Activated T-helper 17 cell treated with anti-CD3 and anti-CD28 coated beads, Interleukin-2, amount 50 U/mL, for 72 hours (primary cell): Measurements from ENCODE around the gene PRDX2. TPM values are rescaled to one million over a fixed set of nuclear protein-coding genes. Genes with fewer than 3 reads are reported as not detected.
"Not testable (repeated sequence)": the region's sequence is repeated elsewhere in the genome, so short reads cannot be mapped to it uniquely, and the experiment has no call there.

ENCODE experiments used
- ATAC-seq: fragments of 150-1000 bp; cut with Tn5 transposase; replicated peaks from 2 replicates; pipeline ENCODE4 v1.10.0; 2021; ENCODE audit warnings: mild to moderate bottlenecking, moderate library complexity
- H3K27ac Mint-ChIP-seq: one replicate; pipeline ENCODE4 v1.8.0; 2022; ENCODE audit warnings: mixed read lengths
- H3K27me3 Mint-ChIP-seq: one replicate; pipeline ENCODE4 v1.8.0; 2022; ENCODE audit warnings: mixed read lengths
- H3K36me3 Mint-ChIP-seq: one replicate; pipeline ENCODE4 v1.8.0; 2022; ENCODE audit warnings: low read depth, mild to moderate bottlenecking, mixed read lengths
- H3K4me1 Mint-ChIP-seq: one replicate; pipeline ENCODE4 v1.8.0; 2022; ENCODE audit warnings: mixed read lengths
- H3K4me3 Mint-ChIP-seq: one replicate; pipeline ENCODE4 v1.8.0; 2022; ENCODE audit warnings: mild to moderate bottlenecking, mixed read lengths
- H3K9me3 Mint-ChIP-seq: one replicate; pipeline ENCODE4 v1.8.0; 2022; ENCODE audit warnings: mixed read lengths
- total RNA-seq, 2 donors: library from RNA; stranded (reverse); gene quantifications; one replicate each; pipeline ENCODE4 v1.2.3, GENCODE V29; 2022

Gene PRDX2
- total RNA-seq = 100 to 1,000 TPM; 307 to 415 TPM

DNA sequence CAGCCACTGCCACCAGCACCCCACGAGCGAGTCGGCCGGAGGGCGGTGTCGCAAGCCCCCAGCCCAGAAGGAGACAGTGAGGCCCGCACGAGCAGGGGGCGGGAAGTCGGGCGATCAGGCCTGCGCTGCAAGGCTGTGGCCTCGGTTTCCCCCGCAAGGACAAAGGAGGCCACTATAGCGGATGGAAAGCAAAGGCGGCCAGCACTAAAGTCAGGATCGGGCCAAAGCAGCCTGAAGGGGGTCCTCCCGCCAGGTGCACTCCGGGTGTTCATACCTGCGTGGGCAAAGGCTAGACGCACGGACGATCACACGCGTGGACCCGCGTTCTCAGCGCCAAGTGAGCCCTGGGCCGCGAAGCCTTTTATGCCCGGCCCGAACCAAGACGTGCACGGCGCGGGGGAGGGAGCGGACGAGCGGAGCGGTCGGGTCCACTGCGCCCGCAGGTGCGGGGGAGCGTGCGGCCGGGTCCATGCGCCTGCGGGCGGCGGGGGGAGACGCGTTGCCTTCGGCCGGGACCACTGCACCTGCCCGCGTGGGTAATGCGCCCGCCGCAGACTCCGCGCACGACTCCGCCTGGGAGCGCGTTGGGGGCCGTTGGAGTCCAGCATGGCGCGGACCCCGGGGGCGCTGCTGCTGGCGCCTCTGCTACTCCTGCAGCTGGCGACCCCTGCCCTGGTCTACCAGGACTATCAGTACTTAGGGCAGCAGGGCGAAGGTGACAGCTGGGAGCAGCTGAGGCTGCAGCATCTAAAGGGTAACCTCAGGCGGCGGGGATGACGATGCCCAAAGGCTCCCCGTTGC lies at the start of gene PRDX2, which contains the start of gene THSD8:
Gene PRDX2 (minus strand): TSS at position 335 of the 801 bp plus-strand sequence. CDS start 539 bp downstream, outside the sequence.
Gene THSD8 (plus strand): TSS at position 604 of the 801 bp plus-strand sequence. CDS start 3 bp downstream, at position 607.
- Mint-ChIP-seq H3K27ac (peak within 1 kb of the TSS; percentile 75), H3K27me3 (no peaks in the 10 kb centered on the region), H3K4me3 (peak within 1 kb of the TSS; percentile 83), H3K4me1 (peaks cover 14% of the 10 kb centered on the region), H3K36me3 (peaks cover 49% of the 10 kb centered on the region), H3K9me3 (no peaks in the 10 kb centered on the region)
- ATAC-seq = peak; percentile 79

DNA sequence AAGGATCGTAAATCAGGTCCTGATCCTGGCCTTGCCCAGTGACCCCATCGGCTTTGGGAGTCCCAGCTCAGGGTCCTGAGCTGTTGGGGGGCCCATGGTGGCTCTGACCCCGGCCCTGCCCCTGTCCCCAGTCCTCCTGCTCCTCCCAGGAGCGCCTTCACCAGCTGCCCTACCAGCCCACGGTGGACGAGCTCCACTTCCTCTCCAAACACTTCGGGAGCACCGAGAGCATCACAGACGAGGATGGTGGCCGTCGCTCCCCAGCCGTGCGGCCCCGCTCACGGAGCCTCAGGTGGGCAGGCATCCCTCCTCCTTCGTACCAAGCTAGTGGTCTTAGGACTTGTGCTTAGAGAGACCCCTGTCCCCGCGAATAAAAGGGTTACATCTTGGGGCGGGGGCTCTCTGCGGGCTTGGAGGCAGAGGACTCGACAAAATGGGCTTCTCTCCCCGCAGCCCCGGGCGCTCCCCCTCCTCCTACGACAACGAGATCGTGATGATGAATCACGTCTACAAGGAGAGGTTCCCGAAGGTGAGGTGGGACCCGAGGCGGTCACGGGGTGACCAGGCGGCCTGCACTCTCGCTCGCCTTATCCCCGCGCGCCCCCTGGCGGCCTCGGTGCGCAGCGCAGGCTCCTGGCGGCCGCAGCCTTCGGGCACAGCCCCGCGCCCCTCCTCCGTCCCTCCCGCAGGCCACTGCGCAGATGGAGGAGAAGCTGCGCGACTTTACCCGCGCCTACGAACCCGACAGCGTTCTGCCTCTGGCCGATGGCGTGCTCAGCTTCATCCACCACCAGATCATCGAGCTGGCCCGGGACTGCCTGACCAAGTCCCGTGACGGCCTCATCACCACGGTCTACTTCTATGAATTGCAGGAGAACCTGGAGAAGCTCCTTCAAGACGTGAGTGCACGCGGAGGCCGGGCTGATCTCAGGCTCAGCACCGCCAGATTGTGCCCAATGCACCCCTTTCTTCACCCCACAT lies 45.8 kb upstream of the PRDX2 start:
- Mint-ChIP-seq H3K4me1 (no peaks in the 10 kb centered on the region), H3K36me3 (no peaks in the 10 kb centered on the region), H3K27ac (peak overlapping the region; percentile 85), H3K4me3 (peak overlapping the region; percentile 82), H3K9me3 (no peaks in the 10 kb centered on the region), H3K27me3 (peaks cover 16% of the 10 kb centered on the region)
- ATAC-seq = peak; percentile 98

DNA sequence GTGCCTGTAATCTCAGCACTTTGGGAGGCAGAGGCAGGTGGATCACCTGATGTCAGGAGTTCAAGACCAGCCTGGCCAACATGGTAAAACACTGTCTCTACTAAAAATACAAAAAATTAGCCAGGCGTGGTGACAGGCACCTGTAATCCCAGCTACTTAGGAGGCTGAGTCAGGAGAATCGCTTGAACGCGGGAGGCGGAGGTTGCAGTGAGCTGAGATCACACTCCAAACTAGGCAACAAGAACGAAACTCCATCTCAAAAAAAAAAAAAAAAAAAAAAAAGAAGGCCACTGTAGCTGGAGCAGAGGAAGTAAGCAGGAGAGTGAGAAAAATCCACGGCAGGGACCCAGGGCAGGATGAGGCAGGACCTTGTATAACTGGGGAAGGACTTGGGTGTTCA lies 45.0 kb upstream of the PRDX2 start:
- H3K4me1 Mint-ChIP-seq, H3K9me3 Mint-ChIP-seq, H3K27ac Mint-ChIP-seq, ATAC-seq, H3K36me3 Mint-ChIP-seq: not testable (repeated sequence)
- Mint-ChIP-seq H3K4me3 (peak overlapping the region; percentile 82), H3K27me3 (peaks cover 23% of the 10 kb centered on the region)

DNA sequence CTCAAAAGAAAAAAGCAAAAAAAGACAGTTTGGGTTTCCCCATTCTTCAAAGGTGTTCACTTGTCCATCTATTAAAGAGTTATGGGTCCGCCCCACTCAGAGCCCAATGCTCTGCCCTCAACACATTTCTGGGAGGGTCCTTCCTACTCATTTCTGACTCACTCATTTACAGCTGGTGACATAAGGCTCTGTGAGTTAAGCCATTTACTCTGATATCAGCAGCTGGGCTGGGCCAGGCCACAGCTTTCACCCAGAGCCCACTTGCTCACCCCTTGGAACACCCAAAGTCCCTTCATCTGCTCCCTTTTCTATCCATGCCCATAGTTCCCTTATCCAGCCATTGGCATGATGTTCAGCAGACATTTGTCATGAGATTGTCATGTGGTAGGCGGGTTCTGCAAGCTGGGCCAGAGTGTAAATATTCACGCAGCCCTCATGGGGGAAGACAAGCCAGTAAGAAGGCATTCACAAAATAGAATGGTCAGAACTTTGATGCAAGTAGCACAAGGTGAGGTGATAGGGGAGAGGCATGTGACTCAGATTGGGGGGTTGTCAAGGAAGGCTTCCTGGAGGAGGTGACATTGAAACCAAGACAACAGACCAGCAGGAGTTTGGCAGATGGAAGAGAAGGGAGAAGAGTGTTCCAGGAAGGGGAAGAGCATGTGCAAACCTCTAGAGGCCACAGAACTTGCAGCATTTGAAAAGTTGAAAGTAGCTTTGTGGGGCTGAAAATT lies 42.6 kb upstream of the PRDX2 start:
- peaks cover 41% of the 10 kb centered on the region for H3K27me3 Mint-ChIP-seq
- no peaks in the 10 kb centered on the region for H3K9me3 Mint-ChIP-seq
- no peak overlapping the region for H3K27ac Mint-ChIP-seq
- no peak overlapping the region for H3K4me3 Mint-ChIP-seq
- peaks cover 9% of the 10 kb centered on the region for H3K4me1 Mint-ChIP-seq
- no peaks in the 10 kb centered on the region for H3K36me3 Mint-ChIP-seq
- ATAC-seq = no peak

DNA sequence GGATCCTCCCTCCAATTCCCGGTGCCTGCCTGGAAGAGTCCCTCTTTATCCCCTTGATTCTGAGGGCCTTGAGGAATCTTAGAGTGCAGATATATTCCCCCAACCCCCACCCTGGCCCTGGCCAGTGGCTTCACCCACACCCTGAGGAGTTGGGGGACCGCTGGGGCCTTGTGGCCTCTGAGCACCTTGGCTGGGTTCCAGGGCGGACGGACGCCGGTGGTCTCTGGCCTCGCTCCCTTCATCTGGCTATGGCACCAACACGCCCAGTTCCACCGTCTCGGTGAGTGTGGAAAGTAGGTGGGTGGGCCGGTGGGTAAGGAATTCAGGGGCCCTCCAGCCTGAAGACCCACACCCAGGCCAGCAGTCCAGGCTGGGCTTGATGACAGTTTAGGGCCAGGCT lies 41.7 kb upstream of the PRDX2 start:
- no peak for ATAC-seq

DNA sequence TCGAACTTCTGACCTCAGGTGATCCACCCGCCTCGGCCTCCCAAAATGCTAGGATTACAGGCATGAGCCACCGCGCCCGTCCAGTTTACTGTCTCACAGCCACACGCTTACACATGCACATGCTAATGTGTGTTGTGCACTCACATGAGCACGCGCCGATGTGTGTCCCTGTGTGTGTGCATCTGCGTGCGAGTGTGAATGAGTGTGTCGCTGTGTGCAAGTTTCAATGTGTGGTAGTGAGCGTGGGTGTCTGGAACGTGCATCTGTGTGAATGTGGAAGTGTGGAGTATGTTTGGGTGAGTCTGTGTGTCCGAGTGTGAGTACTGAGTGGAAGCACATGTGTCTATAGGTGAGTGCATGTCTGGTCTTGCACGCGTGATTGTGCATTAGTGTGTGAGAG lies 40.9 kb upstream of the PRDX2 start:
- Mint-ChIP-seq H3K36me3 (no peaks in the 10 kb centered on the region), H3K4me3 (no peak overlapping the region), H3K27ac (no peak overlapping the region), H3K27me3 (peaks cover 45% of the 10 kb centered on the region), H3K9me3 (no peaks in the 10 kb centered on the region), H3K4me1 (peaks cover 12% of the 10 kb centered on the region)
- no peak for ATAC-seq

More for the DNA sequence above, 41.7 kb upstream of the PRDX2 start:
- Mint-ChIP-seq H3K4me3 (no peak overlapping the region), H3K36me3 (no peaks in the 10 kb centered on the region), H3K27ac (no peak overlapping the region), H3K4me1 (peaks cover 11% of the 10 kb centered on the region), H3K27me3 (peaks cover 43% of the 10 kb centered on the region), H3K9me3 (no peaks in the 10 kb centered on the region)

DNA sequence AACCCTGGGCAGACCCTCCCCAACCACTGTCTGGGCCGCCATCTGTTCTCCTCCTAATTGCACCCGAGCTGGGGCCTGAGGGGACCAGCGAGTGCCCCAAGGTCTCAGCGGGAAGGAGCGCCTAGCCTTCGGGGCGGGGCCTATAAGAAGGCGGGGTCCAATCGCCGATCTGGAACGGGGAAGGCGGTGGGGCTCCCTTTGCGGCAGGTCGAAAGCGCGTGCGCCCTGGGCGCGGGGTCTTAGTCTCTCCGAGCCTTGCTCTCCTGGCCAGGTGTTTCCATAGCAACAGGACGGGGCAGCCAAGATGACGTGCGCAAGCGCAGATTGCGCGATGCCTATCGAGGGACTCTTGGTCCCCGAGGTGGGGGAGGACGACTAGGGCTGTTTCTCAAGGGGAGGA lies 39.5 kb upstream of the PRDX2 start:
- Mint-ChIP-seq H3K9me3 (no peaks in the 10 kb centered on the region), H3K36me3 (no peaks in the 10 kb centered on the region), H3K27ac (no peak overlapping the region), H3K27me3 (peaks cover 51% of the 10 kb centered on the region), H3K4me3 (peak overlapping the region; percentile 15), H3K4me1 (peaks cover 16% of the 10 kb centered on the region)
- no peak for ATAC-seq

DNA sequence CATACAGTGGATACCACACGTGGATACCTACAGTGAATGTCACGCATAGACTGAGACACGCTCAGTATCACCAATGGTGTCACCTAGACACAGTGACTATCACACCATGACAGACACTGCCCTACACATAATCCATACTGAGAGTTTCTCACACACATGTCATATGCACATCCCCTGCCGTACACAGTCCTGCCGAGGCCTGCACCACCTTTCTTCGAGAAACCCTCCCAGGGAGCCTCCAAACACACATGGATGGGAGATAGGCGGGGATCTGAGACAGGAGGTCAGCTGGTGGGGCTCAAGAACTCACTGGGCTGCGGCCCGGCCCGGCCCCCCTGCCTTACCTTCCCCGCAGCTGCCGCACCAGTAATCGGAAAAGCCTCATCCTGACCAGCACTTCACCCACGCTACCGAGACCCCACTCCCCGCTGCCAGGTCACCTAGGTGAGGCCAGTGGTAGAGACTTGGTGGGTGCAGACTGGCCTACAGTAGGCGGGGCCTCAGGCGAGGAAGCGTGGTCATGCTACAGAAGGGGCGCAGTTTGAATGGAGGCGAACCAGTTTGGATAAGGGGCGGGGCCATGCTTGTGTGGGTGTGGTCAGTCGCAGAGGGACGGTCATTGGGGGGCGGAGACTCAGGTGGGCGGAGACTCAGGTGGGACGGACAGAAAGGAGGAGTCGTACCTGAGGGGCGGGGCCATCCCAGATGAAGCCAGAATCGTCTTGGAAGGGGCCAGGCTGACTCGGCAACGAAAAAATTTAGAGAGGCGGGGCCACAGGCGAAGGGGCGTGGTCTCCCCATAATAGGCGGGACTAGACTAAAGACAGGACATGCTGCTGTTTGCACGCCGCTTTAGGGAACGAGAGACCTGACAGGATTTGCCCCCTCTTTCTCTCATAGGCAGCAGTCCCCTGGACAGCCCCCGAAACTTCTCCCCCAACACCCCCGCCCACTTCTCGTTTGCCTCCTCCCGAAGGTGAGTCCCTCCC lies 38.8 kb upstream of the PRDX2 start:
- peak overlapping the region; percentile 15 for H3K4me3 Mint-ChIP-seq
- H3K27ac Mint-ChIP-seq = no peak overlapping the region
- H3K9me3 Mint-ChIP-seq = no peaks in the 10 kb centered on the region
- H3K36me3 Mint-ChIP-seq = no peaks in the 10 kb centered on the region
- peaks cover 16% of the 10 kb centered on the region for H3K4me1 Mint-ChIP-seq
- ATAC-seq = peak; percentile 40
- peaks cover 50% of the 10 kb centered on the region for H3K27me3 Mint-ChIP-seq

DNA sequence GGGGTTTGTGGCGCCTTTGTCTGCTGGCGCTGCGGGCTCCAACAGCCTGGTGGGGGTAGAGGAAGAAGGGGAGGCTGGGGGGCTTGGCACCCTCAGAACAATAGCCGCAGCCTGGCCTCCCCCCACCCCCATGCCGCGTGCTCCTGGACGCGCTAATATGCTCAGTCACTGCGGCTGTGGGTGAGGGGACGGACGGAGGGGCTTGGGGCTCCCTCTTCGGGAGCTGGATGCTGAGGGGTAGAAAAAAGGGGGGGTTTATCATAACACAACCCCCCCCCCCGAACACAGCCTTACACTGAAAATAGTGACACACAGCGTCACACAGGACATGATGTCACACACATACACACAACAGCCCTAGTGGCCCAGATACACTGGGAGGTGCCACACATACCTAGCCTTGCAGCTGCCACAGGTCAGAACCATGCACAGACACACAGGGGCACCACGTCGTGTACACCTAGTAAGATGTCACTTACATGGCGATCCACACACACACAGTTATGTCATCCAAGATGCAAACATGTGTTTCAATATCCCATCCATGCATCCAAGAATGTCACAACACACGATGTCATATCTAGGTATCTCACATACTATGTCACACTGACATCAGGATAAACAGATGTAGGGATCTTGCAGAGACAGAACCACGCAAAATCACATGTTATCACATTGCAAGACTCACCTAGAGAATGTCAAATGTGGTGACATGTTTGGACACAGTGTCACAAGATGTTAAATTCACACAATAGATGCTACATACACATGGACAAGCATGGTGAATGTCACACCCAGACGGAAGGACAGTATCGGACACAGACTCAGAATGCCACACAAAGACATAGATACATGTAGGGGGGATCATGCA lies 37.5 kb upstream of the PRDX2 start:
- H3K27ac Mint-ChIP-seq = no peak overlapping the region
- ATAC-seq = peak; percentile 62
- H3K36me3 Mint-ChIP-seq = no peaks in the 10 kb centered on the region
- peaks cover 20% of the 10 kb centered on the region for H3K4me1 Mint-ChIP-seq
- no peaks in the 10 kb centered on the region for H3K9me3 Mint-ChIP-seq
- H3K4me3 Mint-ChIP-seq = peak overlapping the region; percentile 58
- H3K27me3 Mint-ChIP-seq = peaks cover 51% of the 10 kb centered on the region

DNA sequence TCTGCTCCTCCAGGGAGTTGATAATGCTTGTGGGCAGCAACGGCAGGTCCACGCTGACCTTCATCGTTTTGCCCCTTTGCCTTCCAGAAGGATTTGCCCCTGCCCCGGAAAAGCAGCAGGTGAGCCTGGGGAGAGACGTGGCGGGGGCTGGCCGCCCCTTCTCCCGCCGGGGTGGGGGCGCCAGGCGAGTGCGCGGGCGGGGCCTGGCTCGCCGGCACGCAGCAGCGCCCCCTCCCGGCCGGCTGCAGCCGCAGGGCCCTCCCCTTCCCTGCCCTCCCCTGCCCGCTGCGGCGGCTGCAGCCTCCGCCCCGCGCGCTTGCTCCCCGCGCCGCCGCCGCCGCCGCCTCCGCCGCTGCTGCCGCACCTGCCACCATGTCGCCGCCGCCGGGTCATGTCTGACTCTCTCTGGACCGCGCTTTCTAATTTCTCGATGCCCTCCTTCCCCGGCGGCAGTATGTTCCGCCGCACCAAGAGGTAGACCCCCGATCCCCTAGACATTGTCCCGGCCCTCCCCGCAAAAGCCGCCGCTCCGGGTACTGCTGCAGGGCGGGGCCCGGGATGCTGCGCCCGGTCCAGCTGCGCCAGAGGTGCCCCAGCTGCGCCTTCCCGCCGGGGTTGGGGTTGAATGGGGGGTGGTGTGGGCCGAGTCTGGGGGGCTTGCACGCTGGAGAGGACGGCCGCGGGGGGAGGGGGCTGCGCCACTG lies 36.7 kb upstream of the PRDX2 start, which contains the start of gene MAST1:
Gene MAST1 (plus strand): TSS at position 334 of the 704 bp plus-strand sequence. CDS start 58 bp downstream, at position 392.
- H3K4me1 Mint-ChIP-seq = peaks cover 20% of the 10 kb centered on the region
- H3K27me3 Mint-ChIP-seq = peaks cover 51% of the 10 kb centered on the region
- H3K4me3 Mint-ChIP-seq = peak within 1 kb of the TSS; percentile 58
- peak; percentile 71 for ATAC-seq
- no peaks in the 10 kb centered on the region for H3K9me3 Mint-ChIP-seq
- no peak within 1 kb of the TSS for H3K27ac Mint-ChIP-seq
- no peaks in the 10 kb centered on the region for H3K36me3 Mint-ChIP-seq

DNA sequence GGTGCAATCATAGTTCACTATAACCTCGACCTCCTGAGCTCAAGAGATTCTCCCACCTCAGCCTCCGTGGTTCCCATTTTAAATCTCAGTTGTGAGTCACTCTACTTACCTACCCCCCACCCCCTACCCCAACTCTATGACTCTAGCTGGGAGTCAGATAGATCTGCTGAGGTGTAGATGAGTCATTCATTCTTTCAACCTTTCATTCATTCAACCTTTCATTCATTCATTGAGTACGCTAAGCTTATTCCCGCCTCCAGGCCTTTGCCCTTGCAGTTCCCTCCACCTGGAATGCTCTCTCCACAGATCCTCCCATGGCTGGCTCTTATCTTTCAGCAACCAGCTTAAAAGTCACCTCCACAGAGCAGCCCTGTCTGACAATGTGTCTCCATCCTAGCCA lies 35.6 kb upstream of the PRDX2 start:
- Mint-ChIP-seq H3K27ac (no peak overlapping the region), H3K4me1 (peaks cover 25% of the 10 kb centered on the region), H3K27me3 (peaks cover 53% of the 10 kb centered on the region), H3K9me3 (no peaks in the 10 kb centered on the region), H3K36me3 (no peaks in the 10 kb centered on the region), H3K4me3 (peak overlapping the region; percentile 58)
- peak; percentile 54 for ATAC-seq

DNA sequence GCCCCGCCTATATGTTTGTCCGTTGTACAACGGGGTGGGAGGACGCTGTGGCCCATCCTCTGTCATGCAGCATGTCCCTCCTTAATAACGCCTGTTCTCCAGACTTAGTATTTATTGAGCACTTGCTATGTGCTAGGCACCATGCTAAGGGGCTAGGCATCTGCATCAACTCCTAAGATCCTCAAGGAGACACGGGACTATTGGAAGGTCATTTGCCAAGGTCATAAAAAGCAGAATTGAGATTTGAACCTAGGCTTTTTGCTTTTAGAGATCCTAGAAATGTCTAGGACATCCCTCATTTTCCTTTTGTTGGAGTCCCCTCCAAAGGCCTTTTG lies 34.9 kb upstream of the PRDX2 start:
- Mint-ChIP-seq H3K9me3 (no peaks in the 10 kb centered on the region), H3K27me3 (peaks cover 53% of the 10 kb centered on the region), H3K4me3 (no peak overlapping the region), H3K36me3 (no peaks in the 10 kb centered on the region), H3K27ac (no peak overlapping the region), H3K4me1 (peaks cover 20% of the 10 kb centered on the region)
- no peak for ATAC-seq
